SK-N-SH treated with all-trans-retinoic acid at 6 μM for 48 hours (cell line): ENCODE data around the gene TFCP2.

Experiments
- ATAC-seq: fragments of 200-7000 bp; cut with Tn5 transposase; 3 replicates; pipeline ENCODE4 v1.9.1; 2020; ENCODE audit warnings: mild to moderate bottlenecking, moderate library complexity
- ARNTL ChIP-seq: fragments of 450-650 bp; formaldehyde crosslinking; IDR thresholded peaks from 2 replicates; pipeline ENCODE4 v1.5.0; 2020; ENCODE audit warnings: low read depth, mild to moderate bottlenecking, moderate library complexity, borderline replicate concordance
- BACH2 ChIP-seq: fragments of 250-450 bp; sonication (Bioruptor Pico); IDR thresholded peaks from 2 replicates; pipeline ENCODE4 v1.9.0; 2021; ENCODE audit warnings: mild to moderate bottlenecking, borderline replicate concordance
- CSDC2 ChIP-seq: fragments of 250-450 bp; sonication (Bioruptor Pico); IDR thresholded peaks from 2 replicates; pipeline ENCODE4 v1.5.0; 2020; ENCODE audit warnings: mild to moderate bottlenecking, moderate library complexity
- ESRRG ChIP-seq: fragments of 250-450 bp; sonication (Bioruptor Pico); IDR thresholded peaks from 2 replicates; pipeline ENCODE4 v1.6.1; 2021; ENCODE audit warnings: mild to moderate bottlenecking
- GLIS3 ChIP-seq: fragments of 250-450 bp; sonication (Bioruptor Pico); IDR thresholded peaks from 2 replicates; pipeline ENCODE4 v1.5.0; 2020; ENCODE audit warnings: mild to moderate bottlenecking, moderate library complexity
- ISL1 ChIP-seq: fragments of 250-450 bp; sonication (Bioruptor Pico); IDR thresholded peaks from 2 replicates; pipeline ENCODE4 v2.1.2; 2022; ENCODE audit warnings: mild to moderate bottlenecking, moderate library complexity
- OSR1 ChIP-seq: fragments of 250-450 bp; sonication (Bioruptor Pico); IDR thresholded peaks from 2 replicates; pipeline ENCODE4 v1.8.0; 2022; ENCODE audit warnings: moderate library complexity, mild to moderate bottlenecking, inconsistent platforms
- PATZ1 ChIP-seq: fragments of 250-450 bp; sonication (Bioruptor Pico); IDR thresholded peaks from 2 replicates; pipeline ENCODE4 v1.8.0; 2020; ENCODE audit warnings: mild to moderate bottlenecking, moderate library complexity, borderline replicate concordance
- PPARA ChIP-seq: fragments of 250-450 bp; sonication (Bioruptor Pico); IDR thresholded peaks from 2 replicates; pipeline ENCODE4 v1.5.0; 2020; ENCODE audit warnings: mild to moderate bottlenecking, borderline replicate concordance
- RARB ChIP-seq: fragments of 250-450 bp; sonication (Bioruptor Pico); IDR thresholded peaks from 2 replicates; pipeline ENCODE4 v1.8.0; 2021; ENCODE audit warnings: mild to moderate bottlenecking, moderate library complexity
- SNAI2 ChIP-seq: fragments of 250-450 bp; sonication (Bioruptor Pico); IDR thresholded peaks from 2 replicates; pipeline ENCODE4 v1.5.0; 2020; ENCODE audit warnings: mild to moderate bottlenecking, moderate library complexity
- TCF4 ChIP-seq: fragments of 250-450 bp; sonication (Bioruptor Pico); IDR thresholded peaks from 2 replicates; pipeline ENCODE4 v1.8.0; 2021; ENCODE audit warnings: mild to moderate bottlenecking, moderate library complexity, borderline replicate concordance
- TOX ChIP-seq: fragments of 250-450 bp; sonication (Bioruptor Pico); IDR thresholded peaks from 2 replicates; pipeline ENCODE4 v1.8.0; 2021; ENCODE audit warnings: mild to moderate bottlenecking, moderate library complexity, borderline replicate concordance
- ZC3H10 ChIP-seq: fragments of 250-450 bp; sonication (Bioruptor Pico); IDR thresholded peaks from 2 replicates; pipeline ENCODE4 v1.5.1; 2021; ENCODE audit warnings: mild to moderate bottlenecking, moderate library complexity
- ZFP3 ChIP-seq: fragments of 250-450 bp; sonication (Bioruptor Pico); IDR thresholded peaks from 2 replicates; pipeline ENCODE4 v1.5.0; 2020; ENCODE audit warnings: mild to moderate bottlenecking, moderate library complexity
- ZFP30 ChIP-seq: fragments of 450-650 bp; formaldehyde crosslinking; IDR thresholded peaks from 2 replicates; pipeline ENCODE4 v1.5.0; 2022; ENCODE audit warnings: mild to moderate bottlenecking, moderate library complexity
- ZNF70 ChIP-seq: fragments of 450-650 bp; formaldehyde crosslinking; IDR thresholded peaks from 2 replicates; pipeline ENCODE4 v1.5.0; 2020; ENCODE audit warnings: mild to moderate bottlenecking, moderate library complexity
- ZNF8 ChIP-seq: fragments of 450-650 bp; formaldehyde crosslinking; IDR thresholded peaks from 2 replicates; pipeline ENCODE4 v1.5.0; 2020; ENCODE audit warnings: mild to moderate bottlenecking, moderate library complexity
- TF ChIP-seq, protein P1 (sequence below): fragments of 250-450 bp; sonication (Bioruptor Pico); IDR thresholded peaks from 2 replicates; pipeline ENCODE4 v1.8.0; 2021; ENCODE audit warnings: low read depth, mild to moderate bottlenecking, moderate library complexity, borderline replicate concordance
- TF ChIP-seq, protein P2 (sequence below): fragments of 250-450 bp; sonication (Bioruptor Pico); IDR thresholded peaks from 2 replicates; pipeline ENCODE4 v1.5.1; 2021; ENCODE audit warnings: mild to moderate bottlenecking, moderate library complexity
- TF ChIP-seq, protein P3 (sequence below): fragments of 250-450 bp; sonication (Bioruptor Pico); IDR thresholded peaks from 2 replicates; pipeline ENCODE4 v1.5.0; 2020; ENCODE audit warnings: mild to moderate bottlenecking, moderate library complexity

TFCP2 gene

GRCh38 chr12:51177897-51178296 is 5.0 kb upstream of the TFCP2 start (continued):
- TF ChIP-seq, protein P1, sequence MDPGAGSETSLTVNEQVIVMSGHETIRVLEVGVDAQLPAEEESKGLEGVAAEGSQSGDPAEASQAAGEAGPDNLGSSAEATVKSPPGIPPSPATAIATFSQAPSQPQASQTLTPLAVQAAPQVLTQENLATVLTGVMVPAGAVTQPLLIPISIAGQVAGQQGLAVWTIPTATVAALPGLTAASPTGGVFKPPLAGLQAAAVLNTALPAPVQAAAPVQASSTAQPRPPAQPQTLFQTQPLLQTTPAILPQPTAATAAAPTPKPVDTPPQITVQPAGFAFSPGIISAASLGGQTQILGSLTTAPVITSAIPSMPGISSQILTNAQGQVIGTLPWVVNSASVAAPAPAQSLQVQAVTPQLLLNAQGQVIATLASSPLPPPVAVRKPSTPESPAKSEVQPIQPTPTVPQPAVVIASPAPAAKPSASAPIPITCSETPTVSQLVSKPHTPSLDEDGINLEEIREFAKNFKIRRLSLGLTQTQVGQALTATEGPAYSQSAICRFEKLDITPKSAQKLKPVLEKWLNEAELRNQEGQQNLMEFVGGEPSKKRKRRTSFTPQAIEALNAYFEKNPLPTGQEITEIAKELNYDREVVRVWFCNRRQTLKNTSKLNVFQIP (CRISPR knock-in tag): no peak
- TF ChIP-seq BACH2 (CRISPR knock-in tag): no peak
- TF ChIP-seq ZNF8: no peak
- no peak for TF ChIP-seq PPARA
- TF ChIP-seq CSDC2 (CRISPR knock-in tag): no peak
- TF ChIP-seq TCF4: no peak
- TF ChIP-seq ESRRG: no peak
- no peak for TF ChIP-seq ZC3H10 (CRISPR knock-in tag)
- TF ChIP-seq TOX (CRISPR knock-in tag): no peak

GRCh38 chr12:51174501-51174900 is 1.6 kb upstream of the TFCP2 start:
- TF ChIP-seq RARB (CRISPR knock-in tag) (no peak), SNAI2 (CRISPR knock-in tag) (no peak), ARNTL (CRISPR knock-in tag) (no peak), ZFP30 (CRISPR knock-in tag) (no peak), CSDC2 (CRISPR knock-in tag) (no peak), GLIS3 (CRISPR knock-in tag) (no peak), ZNF70 (CRISPR knock-in tag) (no peak), ESRRG (no peak)
- TF ChIP-seq, all 23 proteins: peak for 0
- no peak for ATAC-seq

- TF ChIP-seq CSDC2 (CRISPR knock-in tag) (0 out of 2 replicates have a peak, but pooled peaks have one; percentile 20), SNAI2 (CRISPR knock-in tag) (no peak)
- ATAC-seq: peak; percentile 57
Observed at GRCh38 chr12:51171884-51172514, 936 bp downstream of the TFCP2 start.

- ATAC-seq: no peak
- TF ChIP-seq ARNTL (CRISPR knock-in tag) (no peak), CSDC2 (CRISPR knock-in tag) (no peak), ZNF8 (no peak), ESRRG (no peak), PATZ1 (no peak), RARB (CRISPR knock-in tag) (no peak), BACH2 (CRISPR knock-in tag) (no peak), OSR1 (CRISPR knock-in tag) (no peak), TCF4 (no peak)
- TF ChIP-seq, protein P1 (CRISPR knock-in tag): no peak
- TF ChIP-seq, protein P2, sequence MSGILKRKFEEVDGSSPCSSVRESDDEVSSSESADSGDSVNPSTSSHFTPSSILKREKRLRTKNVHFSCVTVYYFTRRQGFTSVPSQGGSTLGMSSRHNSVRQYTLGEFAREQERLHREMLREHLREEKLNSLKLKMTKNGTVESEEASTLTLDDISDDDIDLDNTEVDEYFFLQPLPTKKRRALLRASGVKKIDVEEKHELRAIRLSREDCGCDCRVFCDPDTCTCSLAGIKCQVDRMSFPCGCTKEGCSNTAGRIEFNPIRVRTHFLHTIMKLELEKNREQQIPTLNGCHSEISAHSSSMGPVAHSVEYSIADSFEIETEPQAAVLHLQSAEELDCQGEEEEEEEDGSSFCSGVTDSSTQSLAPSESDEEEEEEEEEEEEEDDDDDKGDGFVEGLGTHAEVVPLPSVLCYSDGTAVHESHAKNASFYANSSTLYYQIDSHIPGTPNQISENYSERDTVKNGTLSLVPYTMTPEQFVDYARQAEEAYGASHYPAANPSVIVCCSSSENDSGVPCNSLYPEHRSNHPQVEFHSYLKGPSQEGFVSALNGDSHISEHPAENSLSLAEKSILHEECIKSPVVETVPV (CRISPR knock-in tag): no peak
Observed at GRCh38 chr12:51163795-51164194, 9.1 kb downstream of the TFCP2 start.

GRCh38 chr12:51162217-51162616 is 10.7 kb downstream of the TFCP2 start:
- ATAC-seq: no peak
- no peak for TF ChIP-seq CSDC2 (CRISPR knock-in tag)
- TF ChIP-seq ZFP3 (CRISPR knock-in tag): no peak
- TF ChIP-seq TCF4: no peak
- no peak for TF ChIP-seq PPARA
- no peak for TF ChIP-seq ZFP30 (CRISPR knock-in tag)
- TF ChIP-seq, protein P2 (CRISPR knock-in tag): no peak
- TF ChIP-seq, protein P3, sequence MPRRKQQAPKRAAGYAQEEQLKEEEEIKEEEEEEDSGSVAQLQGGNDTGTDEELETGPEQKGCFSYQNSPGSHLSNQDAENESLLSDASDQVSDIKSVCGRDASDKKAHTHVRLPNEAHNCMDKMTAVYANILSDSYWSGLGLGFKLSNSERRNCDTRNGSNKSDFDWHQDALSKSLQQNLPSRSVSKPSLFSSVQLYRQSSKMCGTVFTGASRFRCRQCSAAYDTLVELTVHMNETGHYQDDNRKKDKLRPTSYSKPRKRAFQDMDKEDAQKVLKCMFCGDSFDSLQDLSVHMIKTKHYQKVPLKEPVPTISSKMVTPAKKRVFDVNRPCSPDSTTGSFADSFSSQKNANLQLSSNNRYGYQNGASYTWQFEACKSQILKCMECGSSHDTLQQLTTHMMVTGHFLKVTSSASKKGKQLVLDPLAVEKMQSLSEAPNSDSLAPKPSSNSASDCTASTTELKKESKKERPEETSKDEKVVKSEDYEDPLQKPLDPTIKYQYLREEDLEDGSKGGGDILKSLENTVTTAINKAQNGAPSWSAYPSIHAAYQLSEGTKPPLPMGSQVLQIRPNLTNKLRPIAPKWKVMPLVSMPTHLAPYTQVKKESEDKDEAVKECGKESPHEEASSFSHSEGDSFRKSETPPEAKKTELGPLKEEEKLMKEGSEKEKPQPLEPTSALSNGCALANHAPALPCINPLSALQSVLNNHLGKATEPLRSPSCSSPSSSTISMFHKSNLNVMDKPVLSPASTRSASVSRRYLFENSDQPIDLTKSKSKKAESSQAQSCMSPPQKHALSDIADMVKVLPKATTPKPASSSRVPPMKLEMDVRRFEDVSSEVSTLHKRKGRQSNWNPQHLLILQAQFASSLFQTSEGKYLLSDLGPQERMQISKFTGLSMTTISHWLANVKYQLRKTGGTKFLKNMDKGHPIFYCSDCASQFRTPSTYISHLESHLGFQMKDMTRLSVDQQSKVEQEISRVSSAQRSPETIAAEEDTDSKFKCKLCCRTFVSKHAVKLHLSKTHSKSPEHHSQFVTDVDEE (CRISPR knock-in tag): no peak
- TF ChIP-seq ZC3H10 (CRISPR knock-in tag): no peak
- TF ChIP-seq GLIS3 (CRISPR knock-in tag): no peak
- no peak for TF ChIP-seq ISL1 (CRISPR knock-in tag)
